Smooth muscle cell (in vitro differentiated cells): Measurements from ENCODE around the gene PPP2R2B. TPM values are rescaled to one million over a fixed set of nuclear protein-coding genes. Genes with fewer than 3 reads are reported as not detected.
A peak's percentile ranks its signal among the peaks of the same experiment; 100 is the strongest.

ENCODE experiments used
- DNase-seq: peaks from one replicate; lab custom pipeline; 2025; ENCODE audit not compliant: unreplicated experiment; lab: John Stamatoyannopoulos, UW
- H2AFZ ChIP-seq: fragments of 200-600 bp; sonication (generic); 2 replicates; pipeline ENCODE4 v1.6.0; 2016; ENCODE audit warnings: antibody characterized with exemption, low read depth, mild to moderate bottlenecking
- H3F3A ChIP-seq: fragments of 200-600 bp; sonication (generic); 2 replicates; pipeline ENCODE4 v1.6.0; 2017; ENCODE audit warnings: antibody characterized with exemption, low read depth
- H3K27ac ChIP-seq: fragments of 200-600 bp; sonication (generic); 2 replicates; pipeline ENCODE4 v1.5.1; 2016; ENCODE audit warnings: low read depth, mild to moderate bottlenecking
- H3K27me3 ChIP-seq: fragments of 200-600 bp; sonication (generic); 2 replicates; pipeline ENCODE4 v1.6.1; 2016; ENCODE audit warnings: low read depth, mild to moderate bottlenecking
- H3K36me3 ChIP-seq: fragments of 200-600 bp; sonication (generic); 2 replicates; pipeline ENCODE4 v1.5.1; 2016; ENCODE audit warnings: low read depth
- H3K4me1 ChIP-seq: fragments of 200-600 bp; sonication (generic); 2 replicates; pipeline ENCODE4 v1.5.1; 2016; ENCODE audit warnings: low read depth
- H3K4me2 ChIP-seq: fragments of 200-600 bp; sonication (generic); 2 replicates; pipeline ENCODE4 v1.6.0; 2016; ENCODE audit warnings: mild to moderate bottlenecking
- H3K4me3 ChIP-seq: fragments of 200-600 bp; sonication (generic); 2 replicates; pipeline ENCODE4 v1.5.1; 2016; ENCODE audit warnings: mild to moderate bottlenecking
- H3K79me2 ChIP-seq: fragments of 200-600 bp; sonication (generic); 2 replicates; pipeline ENCODE4 v1.6.0; 2016; ENCODE audit warnings: low read depth, mild to moderate bottlenecking
- H3K9ac ChIP-seq: fragments of 200-600 bp; sonication (generic); 2 replicates; pipeline ENCODE4 v1.6.0; 2016; ENCODE audit warnings: low read depth
- H3K9me3 ChIP-seq: fragments of 200-600 bp; sonication (generic); replicated peaks from 2 replicates; pipeline ENCODE4 v1.5.1; 2016; ENCODE audit warnings: low read depth
- H4K20me1 ChIP-seq: fragments of 200-600 bp; sonication (generic); 2 replicates; pipeline ENCODE4 v1.6.0; 2016; ENCODE audit warnings: low read depth
- CTCF ChIP-seq: fragments of 200-600 bp; sonication (generic); IDR thresholded peaks from 2 replicates; pipeline ENCODE4 v1.5.1; 2017; ENCODE audit warnings: borderline replicate concordance, mild to moderate bottlenecking, antibody characterized with exemption; ENCODE audit not compliant: insufficient read depth, poor library complexity, severe bottlenecking
- WGBS: methylation state at CpG from one replicate; pipeline ENCODE4 v1.1.7; 2016; ENCODE audit warnings: low lambda C conversion rate; 5-methylcytosine and 5-hydroxymethylcytosine counted together
- polyA plus RNA-seq: library from polyadenylated mRNA; unstranded; fragments of >200 nt; fragmentation: Nextera tagmentation; extraction: Ambion mirVana; gene quantifications from 2 replicates; pipeline ENCODE4 v1.2.1, GENCODE V29; 2016
- total RNA-seq: library from RNA; depleted of rRNA; stranded (reverse); fragments of >200 nt; gene quantifications from 2 replicates; pipeline ENCODE4 v1.2.3, GENCODE V29; 2014

Gene PPP2R2B
- total and polyA plus RNA-seq, 2 experiments from 2014 or later = 0.89 to 2.2 TPM

- no peaks in the 10 kb centered on the region for H3K79me2 ChIP-seq
- no peaks in the 10 kb centered on the region for H3K9me3 ChIP-seq
- H3K27ac ChIP-seq = no peak overlapping the region
- H4K20me1 ChIP-seq = no peaks in the 10 kb centered on the region
- H3K36me3 ChIP-seq = no peaks in the 10 kb centered on the region
- no peak overlapping the region for H3K9ac ChIP-seq
- no peak for TF ChIP-seq CTCF
- no peak overlapping the region for H2AFZ ChIP-seq
- H3K4me2 ChIP-seq = no peak overlapping the region
- WGBS = 49% methylated on average over 2 of the region's 2 CpGs
- H3K4me3 ChIP-seq = no peak overlapping the region
- no peaks in the 10 kb centered on the region for H3K4me1 ChIP-seq
- H3F3A ChIP-seq = no peaks in the 10 kb centered on the region
- DNase-seq = no peak
- H3K27me3 ChIP-seq = no peaks in the 10 kb centered on the region
These were observed 50.7 kb downstream of the PPP2R2B start for GRCh38 chr5:146827901-146828300.

DNA sequence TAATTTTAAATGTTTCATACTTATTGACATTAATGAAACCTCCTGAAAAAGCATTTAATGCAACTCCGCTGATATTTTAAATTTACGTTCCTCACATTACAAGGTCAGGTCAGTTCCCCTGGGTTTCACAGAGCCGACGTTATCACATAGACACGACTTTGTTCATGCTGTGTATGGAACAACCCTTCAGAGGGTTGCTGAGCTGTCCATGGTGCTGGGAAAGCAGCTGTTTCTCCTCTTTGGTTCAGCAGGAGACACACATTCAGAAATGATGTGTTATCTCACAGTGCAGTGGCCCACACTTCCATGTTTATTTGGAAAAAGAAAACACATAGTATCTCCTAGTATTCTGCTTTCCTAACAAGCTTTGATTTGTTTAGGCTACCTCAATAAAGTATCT is 53.5 kb downstream of the PPP2R2B start:
- peak; percentile 1 for DNase-seq
- no peak overlapping the region for H2AFZ ChIP-seq
- H3K27me3 ChIP-seq = no peaks in the 10 kb centered on the region
- H3K79me2 ChIP-seq = no peaks in the 10 kb centered on the region
- H3F3A ChIP-seq = no peaks in the 10 kb centered on the region
- H3K4me3 ChIP-seq = no peak overlapping the region
- H3K9me3 ChIP-seq = no peaks in the 10 kb centered on the region
- no peaks in the 10 kb centered on the region for H3K36me3 ChIP-seq
- no peak overlapping the region for H3K4me2 ChIP-seq
- no peak for TF ChIP-seq CTCF
- H3K9ac ChIP-seq = no peak overlapping the region
- H3K4me1 ChIP-seq = no peaks in the 10 kb centered on the region
- no peaks in the 10 kb centered on the region for H4K20me1 ChIP-seq
- no peak overlapping the region for H3K27ac ChIP-seq
- WGBS = 52% methylated on average over 5 of the region's 5 CpGs

- Histone ChIP-seq H2AFZ (no peak overlapping the region), H3K27me3 (no peaks in the 10 kb centered on the region), H3K9me3 (no peaks in the 10 kb centered on the region), H3K79me2 (no peaks in the 10 kb centered on the region), H3K4me1 (no peaks in the 10 kb centered on the region), H3F3A (no peaks in the 10 kb centered on the region), H4K20me1 (no peaks in the 10 kb centered on the region), H3K4me2 (no peak overlapping the region), H3K27ac (no peak overlapping the region), H3K9ac (no peak overlapping the region), H3K4me3 (no peak overlapping the region), H3K36me3 (no peaks in the 10 kb centered on the region)
- DNase-seq = no peak
- WGBS = 96% methylated on average over 3 of the region's 3 CpGs
- TF ChIP-seq CTCF = no peak
These were observed 56.8 kb downstream of the PPP2R2B start for GRCh38 chr5:146821732-146822131.

DNA sequence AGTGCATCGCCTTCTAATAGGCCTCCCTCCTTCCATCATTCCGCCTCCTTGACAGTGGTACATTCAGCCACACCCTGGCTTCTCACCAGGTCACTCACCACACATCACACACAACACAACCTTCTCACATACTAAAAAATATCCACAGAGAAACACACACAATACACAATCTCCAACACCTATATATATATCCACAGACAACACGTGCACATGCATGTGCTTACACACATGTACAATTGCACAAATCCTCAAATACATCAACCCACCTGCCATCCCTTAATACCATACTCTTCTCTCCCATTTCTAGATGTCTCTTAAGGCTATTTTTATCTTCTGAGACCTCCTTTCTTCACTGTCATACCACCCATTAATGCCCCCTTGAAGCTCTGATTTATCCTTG is 57.6 kb downstream of the PPP2R2B start:
- 100% methylated on average over 3 of the region's 3 CpGs for WGBS
- H3K4me3 ChIP-seq = no peak overlapping the region
- H4K20me1 ChIP-seq = no peaks in the 10 kb centered on the region
- no peaks in the 10 kb centered on the region for H3K9me3 ChIP-seq
- DNase-seq = no peak
- no peaks in the 10 kb centered on the region for H3K36me3 ChIP-seq
- H3K27ac ChIP-seq = no peak overlapping the region
- no peaks in the 10 kb centered on the region for H3K4me1 ChIP-seq
- H3K4me2 ChIP-seq = no peak overlapping the region
- no peak overlapping the region for H2AFZ ChIP-seq
- H3K79me2 ChIP-seq = no peaks in the 10 kb centered on the region
- H3K27me3 ChIP-seq = no peaks in the 10 kb centered on the region
- no peaks in the 10 kb centered on the region for H3F3A ChIP-seq
- TF ChIP-seq CTCF = no peak
- H3K9ac ChIP-seq = no peak overlapping the region
